Measurements from ENCODE around the gene RNASE12.

The RNASE12 gene

DNA sequence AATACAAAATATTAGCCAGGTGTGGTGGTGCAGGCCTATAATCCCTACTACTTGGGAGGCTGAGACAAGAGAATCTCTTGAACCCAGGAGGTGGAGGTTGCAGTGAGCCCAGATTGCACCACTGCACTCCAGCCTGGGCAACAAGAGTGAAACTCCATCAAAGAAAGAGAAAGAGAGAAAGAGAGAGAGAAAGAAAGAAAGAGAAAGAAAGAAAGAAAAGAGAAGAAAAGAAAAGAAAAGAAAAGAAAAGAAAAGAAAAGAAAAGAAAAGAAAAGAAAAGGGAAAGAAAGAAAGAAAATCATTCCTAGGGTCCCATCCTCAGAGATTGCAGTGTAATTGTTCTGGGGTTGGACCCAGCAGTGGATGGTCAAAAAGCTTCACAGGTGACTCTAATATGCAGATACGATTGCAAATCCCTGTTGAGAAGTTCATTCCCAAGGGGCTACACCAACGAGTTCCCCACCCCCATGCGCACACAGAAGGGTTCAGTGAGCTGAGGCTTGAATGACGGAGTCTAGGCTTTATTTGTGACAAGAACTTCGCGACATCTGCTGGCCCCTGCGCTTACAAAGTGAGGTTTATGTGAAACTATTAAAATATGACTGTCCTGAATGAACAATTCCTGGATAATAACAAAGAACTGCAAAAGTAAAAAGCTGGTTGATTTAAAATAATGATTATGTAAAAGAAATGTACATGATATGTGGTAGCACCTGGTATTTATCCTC, 17.4 kb upstream of the RNASE12 start:
- TF ChIP-seq TAF1 (IDR thresholded peaks at IDR 0.05; ENCODE audit: borderline replicate concordance, insufficient read depth, low read length) (no peak), POLR2AphosphoS5 (IDR thresholded peaks at IDR 0.05; ENCODE audit: low read depth, low read length) (no peak), SIN3A (IDR thresholded peaks at IDR 0.05; ENCODE audit: borderline replicate concordance, insufficient read depth, low read length) (no peak), FOXP2 (optimal IDR thresholded peaks at IDR 0.05; ENCODE audit: borderline replicate concordance, extremely low read depth, extremely low read length, insufficient read depth) (no peak)
- TF ChIP-seq, protein P1, sequence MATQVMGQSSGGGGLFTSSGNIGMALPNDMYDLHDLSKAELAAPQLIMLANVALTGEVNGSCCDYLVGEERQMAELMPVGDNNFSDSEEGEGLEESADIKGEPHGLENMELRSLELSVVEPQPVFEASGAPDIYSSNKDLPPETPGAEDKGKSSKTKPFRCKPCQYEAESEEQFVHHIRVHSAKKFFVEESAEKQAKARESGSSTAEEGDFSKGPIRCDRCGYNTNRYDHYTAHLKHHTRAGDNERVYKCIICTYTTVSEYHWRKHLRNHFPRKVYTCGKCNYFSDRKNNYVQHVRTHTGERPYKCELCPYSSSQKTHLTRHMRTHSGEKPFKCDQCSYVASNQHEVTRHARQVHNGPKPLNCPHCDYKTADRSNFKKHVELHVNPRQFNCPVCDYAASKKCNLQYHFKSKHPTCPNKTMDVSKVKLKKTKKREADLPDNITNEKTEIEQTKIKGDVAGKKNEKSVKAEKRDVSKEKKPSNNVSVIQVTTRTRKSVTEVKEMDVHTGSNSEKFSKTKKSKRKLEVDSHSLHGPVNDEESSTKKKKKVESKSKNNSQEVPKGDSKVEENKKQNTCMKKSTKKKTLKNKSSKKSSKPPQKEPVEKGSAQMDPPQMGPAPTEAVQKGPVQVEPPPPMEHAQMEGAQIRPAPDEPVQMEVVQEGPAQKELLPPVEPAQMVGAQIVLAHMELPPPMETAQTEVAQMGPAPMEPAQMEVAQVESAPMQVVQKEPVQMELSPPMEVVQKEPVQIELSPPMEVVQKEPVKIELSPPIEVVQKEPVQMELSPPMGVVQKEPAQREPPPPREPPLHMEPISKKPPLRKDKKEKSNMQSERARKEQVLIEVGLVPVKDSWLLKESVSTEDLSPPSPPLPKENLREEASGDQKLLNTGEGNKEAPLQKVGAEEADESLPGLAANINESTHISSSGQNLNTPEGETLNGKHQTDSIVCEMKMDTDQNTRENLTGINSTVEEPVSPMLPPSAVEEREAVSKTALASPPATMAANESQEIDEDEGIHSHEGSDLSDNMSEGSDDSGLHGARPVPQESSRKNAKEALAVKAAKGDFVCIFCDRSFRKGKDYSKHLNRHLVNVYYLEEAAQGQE (IDR thresholded peaks at IDR 0.05; ENCODE audit: insufficient read depth in 1 of 2, low read depth in 2 of 2, low read length in 2 of 2), result no peak

- TF ChIP-seq POLR2AphosphoS5 (IDR thresholded peaks at IDR 0.05; ENCODE audit: low read depth, low read length) (no peak), SIN3A (IDR thresholded peaks at IDR 0.05; ENCODE audit: borderline replicate concordance, insufficient read depth, low read length) (no peak), FOXP2 (optimal IDR thresholded peaks at IDR 0.05; ENCODE audit: borderline replicate concordance, extremely low read depth, extremely low read length, insufficient read depth) (no peak), TAF1 (IDR thresholded peaks at IDR 0.05; ENCODE audit: borderline replicate concordance, insufficient read depth, low read length) (no peak)
- TF ChIP-seq, protein P1 (IDR thresholded peaks at IDR 0.05; ENCODE audit: insufficient read depth in 1 of 2, low read depth in 2 of 2, low read length in 2 of 2), result no peak
These were observed 16.4 kb upstream of the RNASE12 start for GRCh38 chr14:20607617-20608016.

DNA sequence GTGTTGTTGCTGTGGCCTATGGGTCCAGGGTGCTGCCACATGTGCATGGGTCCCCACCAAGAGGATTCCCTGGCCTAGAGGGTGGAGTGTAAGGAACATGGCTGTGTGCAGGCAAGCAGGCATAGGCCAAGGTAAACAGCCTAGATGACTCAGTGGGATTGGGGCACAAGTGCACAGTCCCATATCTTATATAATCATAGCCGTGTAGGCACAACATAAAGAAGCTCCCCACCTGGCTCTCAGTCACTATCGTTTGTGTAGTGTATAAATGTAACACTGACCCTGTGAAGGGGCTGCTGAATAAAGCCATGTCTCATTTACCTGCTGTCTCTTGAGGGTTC, 15.7 kb upstream of the RNASE12 start:
- TF ChIP-seq POLR2AphosphoS5 (IDR thresholded peaks at IDR 0.05; ENCODE audit: low read depth, low read length) (no peak), FOXP2 (optimal IDR thresholded peaks at IDR 0.05; ENCODE audit: borderline replicate concordance, extremely low read depth, extremely low read length, insufficient read depth) (no peak), SIN3A (IDR thresholded peaks at IDR 0.05; ENCODE audit: borderline replicate concordance, insufficient read depth, low read length) (no peak), TAF1 (IDR thresholded peaks at IDR 0.05; ENCODE audit: borderline replicate concordance, insufficient read depth, low read length) (no peak)
- TF ChIP-seq, protein P1 (IDR thresholded peaks at IDR 0.05; ENCODE audit: insufficient read depth in 1 of 2, low read depth in 2 of 2, low read length in 2 of 2), result no peak

DNA sequence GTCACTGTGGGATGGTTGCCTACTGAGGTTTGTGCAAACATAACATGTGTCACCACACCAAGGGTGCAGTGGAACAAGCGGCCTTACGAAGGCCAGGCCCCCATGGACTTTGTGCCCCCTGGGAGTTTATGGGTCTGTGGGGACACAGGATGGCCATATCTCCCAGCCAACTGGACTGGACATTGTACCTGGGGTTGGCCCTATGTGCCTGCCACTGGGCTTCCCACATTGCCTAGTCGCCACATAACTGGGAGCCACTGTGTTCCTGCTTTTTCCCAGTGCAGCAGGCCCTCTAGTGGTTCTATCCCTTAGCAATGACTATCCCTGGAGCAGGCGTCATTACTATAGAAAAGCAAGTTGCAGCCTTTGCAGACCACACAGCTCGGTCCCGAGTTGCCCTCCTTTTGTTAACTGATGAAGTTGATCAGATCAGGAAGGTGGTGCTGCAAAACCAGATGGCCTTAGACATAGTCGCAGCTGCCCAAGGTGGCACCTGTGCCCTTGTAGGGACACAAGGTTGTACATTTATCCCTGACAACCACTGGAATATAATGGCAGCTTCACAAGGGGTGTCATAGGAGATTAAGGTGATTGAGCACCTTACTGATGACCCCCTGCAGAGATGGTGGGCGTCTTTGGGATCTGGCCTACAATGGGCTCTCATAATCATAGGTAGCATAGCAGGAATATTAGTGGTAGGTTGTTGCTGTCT, 15.2 kb upstream of the RNASE12 start:
- no peak for TF ChIP-seq SIN3A (IDR thresholded peaks at IDR 0.05; ENCODE audit: borderline replicate concordance, insufficient read depth, low read length)
- no peak for TF ChIP-seq FOXP2 (optimal IDR thresholded peaks at IDR 0.05; ENCODE audit: borderline replicate concordance, extremely low read depth, extremely low read length, insufficient read depth)
- no peak for TF ChIP-seq POLR2AphosphoS5 (IDR thresholded peaks at IDR 0.05; ENCODE audit: low read depth, low read length)
- TF ChIP-seq, protein P1 (IDR thresholded peaks at IDR 0.05; ENCODE audit: insufficient read depth in 1 of 2, low read depth in 2 of 2, low read length in 2 of 2), result no peak
- no peak for TF ChIP-seq TAF1 (IDR thresholded peaks at IDR 0.05; ENCODE audit: borderline replicate concordance, insufficient read depth, low read length)

All from PFSK-1 (cell line).